ENCODE measurements around the gene ELMO3. TPM values are rescaled to one million over a fixed set of nuclear protein-coding genes. Genes with fewer than 3 reads are reported as not detected.

ELMO3 gene
- polyA plus RNA-seq, 1 donor from 2014 or later = 2.2 TPM

DNA sequence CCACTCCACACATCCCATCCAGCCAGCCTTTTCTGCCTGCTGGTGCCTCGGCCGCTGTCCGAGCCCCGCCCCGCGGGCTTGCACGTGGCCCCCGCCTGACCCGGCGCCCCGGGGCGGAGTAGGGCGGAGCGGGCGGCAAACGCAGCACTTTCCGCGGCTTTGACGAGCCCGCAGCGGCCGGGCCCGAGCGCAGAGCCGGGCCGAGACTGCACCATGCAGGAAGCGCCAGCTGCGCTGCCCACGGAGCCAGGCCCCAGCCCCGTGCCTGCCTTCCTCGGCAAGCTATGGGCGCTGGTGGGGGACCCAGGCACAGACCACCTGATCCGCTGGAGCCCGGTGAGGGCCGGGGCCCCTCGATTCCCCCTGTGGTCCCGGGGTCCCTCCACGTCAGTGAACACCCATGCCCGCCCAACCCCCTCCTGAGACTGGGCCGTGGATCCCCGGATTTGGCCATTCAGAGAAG lies 34.3 kb upstream of the ELMO3 start, which contains the start of gene HSF4:
Gene HSF4 (plus strand): TSS at position 147 of the 463 bp plus-strand sequence. CDS start 67 bp downstream, at position 214.
- H3K9me2 ChIP-seq (ENCODE audit: insufficient read depth, low read length) = no peaks in the 10 kb centered on the region
- H3K4me2 ChIP-seq (ENCODE audit: low read length) = peak within 1 kb of the TSS; percentile 48
- H3K9ac ChIP-seq (ENCODE audit: low read length) = peak within 1 kb of the TSS; percentile 81
- no peaks in the 10 kb centered on the region for H3K9me3 ChIP-seq (ENCODE audit: low read length)
- no peaks in the 10 kb centered on the region for H4K20me1 ChIP-seq (ENCODE audit: insufficient read depth)
- peak within 1 kb of the TSS; percentile 88 for H3K4me3 ChIP-seq (ENCODE audit: low read length)
- H3K27me3 ChIP-seq (ENCODE audit: insufficient read depth, low read depth, low read length) = peaks cover 100% of the 10 kb centered on the region
- no peaks in the 10 kb centered on the region for H3F3A ChIP-seq (ENCODE audit: insufficient read depth, low read length, poor library complexity, severe bottlenecking)
- TF ChIP-seq MXI1 (conservative IDR thresholded peaks at IDR 0.05; ENCODE audit: poor library complexity, severe bottlenecking) (no peak), EZH2 (IDR thresholded peaks at IDR 0.05; ENCODE audit: borderline replicate concordance, insufficient read depth, low read length, poor library complexity, severe bottlenecking) (no peak), EP300 (conservative IDR thresholded peaks at IDR 0.05; ENCODE audit: poor library complexity, severe bottlenecking) (no peak), SMC3 (conservative IDR thresholded peaks at IDR 0.05; ENCODE audit: poor library complexity) (no peak), TAF1 (IDR thresholded peaks at IDR 0.05; ENCODE audit: low read depth) (no peak), POLR2AphosphoS5 (IDR thresholded peaks at IDR 0.05) (no peak), RAD21 (conservative IDR thresholded peaks at IDR 0.05) (no peak)
- TF ChIP-seq, protein P1, sequence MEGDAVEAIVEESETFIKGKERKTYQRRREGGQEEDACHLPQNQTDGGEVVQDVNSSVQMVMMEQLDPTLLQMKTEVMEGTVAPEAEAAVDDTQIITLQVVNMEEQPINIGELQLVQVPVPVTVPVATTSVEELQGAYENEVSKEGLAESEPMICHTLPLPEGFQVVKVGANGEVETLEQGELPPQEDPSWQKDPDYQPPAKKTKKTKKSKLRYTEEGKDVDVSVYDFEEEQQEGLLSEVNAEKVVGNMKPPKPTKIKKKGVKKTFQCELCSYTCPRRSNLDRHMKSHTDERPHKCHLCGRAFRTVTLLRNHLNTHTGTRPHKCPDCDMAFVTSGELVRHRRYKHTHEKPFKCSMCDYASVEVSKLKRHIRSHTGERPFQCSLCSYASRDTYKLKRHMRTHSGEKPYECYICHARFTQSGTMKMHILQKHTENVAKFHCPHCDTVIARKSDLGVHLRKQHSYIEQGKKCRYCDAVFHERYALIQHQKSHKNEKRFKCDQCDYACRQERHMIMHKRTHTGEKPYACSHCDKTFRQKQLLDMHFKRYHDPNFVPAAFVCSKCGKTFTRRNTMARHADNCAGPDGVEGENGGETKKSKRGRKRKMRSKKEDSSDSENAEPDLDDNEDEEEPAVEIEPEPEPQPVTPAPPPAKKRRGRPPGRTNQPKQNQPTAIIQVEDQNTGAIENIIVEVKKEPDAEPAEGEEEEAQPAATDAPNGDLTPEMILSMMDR (IDR thresholded peaks at IDR 0.05; ENCODE audit: poor library complexity, severe bottlenecking) = no peak
- TF ChIP-seq, protein P2, sequence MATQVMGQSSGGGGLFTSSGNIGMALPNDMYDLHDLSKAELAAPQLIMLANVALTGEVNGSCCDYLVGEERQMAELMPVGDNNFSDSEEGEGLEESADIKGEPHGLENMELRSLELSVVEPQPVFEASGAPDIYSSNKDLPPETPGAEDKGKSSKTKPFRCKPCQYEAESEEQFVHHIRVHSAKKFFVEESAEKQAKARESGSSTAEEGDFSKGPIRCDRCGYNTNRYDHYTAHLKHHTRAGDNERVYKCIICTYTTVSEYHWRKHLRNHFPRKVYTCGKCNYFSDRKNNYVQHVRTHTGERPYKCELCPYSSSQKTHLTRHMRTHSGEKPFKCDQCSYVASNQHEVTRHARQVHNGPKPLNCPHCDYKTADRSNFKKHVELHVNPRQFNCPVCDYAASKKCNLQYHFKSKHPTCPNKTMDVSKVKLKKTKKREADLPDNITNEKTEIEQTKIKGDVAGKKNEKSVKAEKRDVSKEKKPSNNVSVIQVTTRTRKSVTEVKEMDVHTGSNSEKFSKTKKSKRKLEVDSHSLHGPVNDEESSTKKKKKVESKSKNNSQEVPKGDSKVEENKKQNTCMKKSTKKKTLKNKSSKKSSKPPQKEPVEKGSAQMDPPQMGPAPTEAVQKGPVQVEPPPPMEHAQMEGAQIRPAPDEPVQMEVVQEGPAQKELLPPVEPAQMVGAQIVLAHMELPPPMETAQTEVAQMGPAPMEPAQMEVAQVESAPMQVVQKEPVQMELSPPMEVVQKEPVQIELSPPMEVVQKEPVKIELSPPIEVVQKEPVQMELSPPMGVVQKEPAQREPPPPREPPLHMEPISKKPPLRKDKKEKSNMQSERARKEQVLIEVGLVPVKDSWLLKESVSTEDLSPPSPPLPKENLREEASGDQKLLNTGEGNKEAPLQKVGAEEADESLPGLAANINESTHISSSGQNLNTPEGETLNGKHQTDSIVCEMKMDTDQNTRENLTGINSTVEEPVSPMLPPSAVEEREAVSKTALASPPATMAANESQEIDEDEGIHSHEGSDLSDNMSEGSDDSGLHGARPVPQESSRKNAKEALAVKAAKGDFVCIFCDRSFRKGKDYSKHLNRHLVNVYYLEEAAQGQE (IDR thresholded peaks at IDR 0.05; ENCODE audit: borderline replicate concordance) = no peak
- no peaks in the 10 kb centered on the region for H3K79me2 ChIP-seq (replicated peaks; ENCODE audit: insufficient read depth, low read length)
- peak within 1 kb of the TSS; percentile 69 for H2AFZ ChIP-seq (ENCODE audit: low read depth, low read length)
- H3K27ac ChIP-seq (ENCODE audit: low read length) = no peak within 1 kb of the TSS
- H3K36me3 ChIP-seq (ENCODE audit: insufficient read depth, low read length) = no peaks in the 10 kb centered on the region

DNA sequence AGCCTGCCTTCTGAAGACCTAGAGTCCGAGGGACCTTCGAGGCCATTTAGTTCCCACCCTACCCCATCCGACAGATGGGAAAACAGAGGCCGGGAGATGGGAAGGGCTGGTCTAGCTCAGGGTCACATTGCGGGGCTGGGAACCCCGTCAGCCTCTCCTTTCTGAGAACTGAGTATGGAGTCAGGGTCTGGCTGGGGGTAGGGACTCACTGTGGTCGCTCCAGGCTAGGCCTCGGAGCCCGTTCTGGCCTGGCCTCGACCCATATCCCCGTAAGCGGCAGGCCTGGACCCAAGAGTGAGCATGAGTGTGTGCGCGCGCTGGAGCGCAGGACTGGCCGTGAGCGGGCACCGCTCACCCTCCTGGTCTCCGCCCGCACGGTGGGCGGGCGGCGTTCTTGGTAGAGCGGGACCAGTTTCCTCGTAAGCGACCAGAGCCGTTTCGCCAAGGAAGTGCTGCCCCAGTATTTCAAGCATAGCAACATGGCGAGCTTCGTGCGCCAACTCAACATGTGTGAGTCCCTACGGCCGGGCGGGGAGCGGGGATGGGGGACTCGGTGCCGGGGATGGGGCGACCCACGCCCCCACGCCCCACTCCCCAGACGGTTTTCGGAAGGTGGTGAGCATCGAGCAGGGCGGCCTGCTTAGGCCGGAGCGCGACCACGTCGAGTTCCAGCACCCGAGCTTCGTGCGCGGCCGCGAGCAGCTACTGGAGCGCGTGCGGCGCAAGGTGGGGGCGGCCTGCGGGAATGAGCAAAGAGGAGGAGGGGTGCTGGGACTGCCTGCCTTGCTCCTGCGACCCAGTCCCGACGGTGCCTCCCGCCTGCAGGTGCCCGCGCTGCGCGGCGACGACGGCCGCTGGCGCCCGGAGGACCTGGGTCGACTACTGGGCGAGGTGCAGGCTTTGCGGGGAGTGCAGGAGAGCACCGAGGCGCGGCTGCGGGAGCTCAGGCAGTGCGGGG lies 33.5 kb upstream of the ELMO3 start:
- no peak overlapping the region for H2AFZ ChIP-seq (ENCODE audit: low read depth, low read length)
- no peak overlapping the region for H3K4me2 ChIP-seq (ENCODE audit: low read length)
- no peaks in the 10 kb centered on the region for H3F3A ChIP-seq (ENCODE audit: insufficient read depth, low read length, poor library complexity, severe bottlenecking)
- no peaks in the 10 kb centered on the region for H3K9me3 ChIP-seq (ENCODE audit: low read length)
- H3K79me2 ChIP-seq (replicated peaks; ENCODE audit: insufficient read depth, low read length) = no peaks in the 10 kb centered on the region
- no peaks in the 10 kb centered on the region for H3K9me2 ChIP-seq (ENCODE audit: insufficient read depth, low read length)
- no peaks in the 10 kb centered on the region for H4K20me1 ChIP-seq (ENCODE audit: insufficient read depth)
- peak overlapping the region; percentile 88 for H3K4me3 ChIP-seq (ENCODE audit: low read length)
- H3K9ac ChIP-seq (ENCODE audit: low read length) = no peak overlapping the region
- H3K36me3 ChIP-seq (ENCODE audit: insufficient read depth, low read length) = no peaks in the 10 kb centered on the region
- peaks cover 99% of the 10 kb centered on the region for H3K27me3 ChIP-seq (ENCODE audit: insufficient read depth, low read depth, low read length)
- TF ChIP-seq RAD21 (conservative IDR thresholded peaks at IDR 0.05) (no peak), EZH2 (IDR thresholded peaks at IDR 0.05; ENCODE audit: borderline replicate concordance, insufficient read depth, low read length, poor library complexity, severe bottlenecking) (peak; percentile 97)
- no peak overlapping the region for H3K27ac ChIP-seq (ENCODE audit: low read length)

All from neural cell (in vitro differentiated cells).